ENCODE results near the gene WTIP. TPM values are rescaled to one million over a fixed set of nuclear protein-coding genes. Genes with fewer than 3 reads are reported as not detected.

The WTIP gene
- total and polyA plus RNA-seq, 2 of the 13 experiments (the other 11 are each of a cell fraction or from before 2014, with no cell fraction given) = 15.0 to 18.1 TPM

GRCh38 chr19:34502582-34503411, 21.2 kb downstream of the WTIP start (continued):
- no peak for TF ChIP-seq NFATC3 (CRISPR knock-in tag; IDR thresholded peaks at IDR 0.05)
- TF ChIP-seq DMTF1 (CRISPR knock-in tag; IDR thresholded peaks at IDR 0.05) = no peak
- peak; percentile 70 for TF ChIP-seq FOSL2 (CRISPR knock-in tag; IDR thresholded peaks at IDR 0.05)
- no peak for TF ChIP-seq ZNF652 (CRISPR knock-in tag; IDR thresholded peaks at IDR 0.05; ENCODE audit: borderline replicate concordance, low read depth)

- peak; percentile 56 for ATAC-seq
- TF ChIP-seq ZNF350 (CRISPR knock-in tag; IDR thresholded peaks at IDR 0.05; ENCODE audit: borderline replicate concordance, low read depth) (peak; percentile 63; the same call in 1 of the 2 replicates), ZNF224 (CRISPR knock-in tag; IDR thresholded peaks at IDR 0.05) (no peak), ZNF329 (CRISPR knock-in tag; IDR thresholded peaks at IDR 0.05; ENCODE audit: low read depth) (no peak), THAP11 (CRISPR knock-in tag; IDR thresholded peaks at IDR 0.05) (peak; percentile 33; the same call in 1 of the 2 replicates), ZNF546 (CRISPR knock-in tag; conservative IDR thresholded peaks at IDR 0.05) (no peak), RELA (CRISPR knock-in tag; IDR thresholded peaks at IDR 0.05) (no peak), ZNF335 (CRISPR knock-in tag; IDR thresholded peaks at IDR 0.05) (no peak), TFDP2 (CRISPR knock-in tag; IDR thresholded peaks at IDR 0.05) (no peak), ZNF747 (CRISPR knock-in tag; IDR thresholded peaks at IDR 0.05; ENCODE audit: borderline replicate concordance) (no peak), CHD4 (IDR thresholded peaks at IDR 0.05; ENCODE audit: borderline replicate concordance, low read length) (no peak), HHEX (CRISPR knock-in tag; IDR thresholded peaks at IDR 0.05) (no peak), GFI1 (CRISPR knock-in tag; IDR thresholded peaks at IDR 0.05; ENCODE audit: borderline replicate concordance) (no peak), MTF2 (CRISPR knock-in tag; IDR thresholded peaks at IDR 0.05; ENCODE audit: borderline replicate concordance) (no peak)
Measured at GRCh38 chr19:34503531-34504272, 22.1 kb downstream of the WTIP start.

More at GRCh38 chr19:34503531-34504272, 22.1 kb downstream of the WTIP start:
- Histone ChIP-seq H3K9me3 (ENCODE audit: low read length) (no peaks in the 10 kb centered on the region), H3K4me1 (ENCODE audit: insufficient read depth, low read length) (peaks cover 24% of the 10 kb centered on the region), H3K27me3 (ENCODE audit: control insufficient read depth in 1 of 2, insufficient read depth in 2 of 2, low read length in 2 of 2) (peaks cover 0 to 2% of the 10 kb centered on the region in 2 experiments; a peak in 1 of 5 replicates), H2AFZ (ENCODE audit: low read length) (no peak overlapping the region), H4K20me1 (ENCODE audit: insufficient read depth, low read length) (no peaks in the 10 kb centered on the region), H3K36me3 (replicated peaks in 1 of 2; ENCODE audit: control insufficient read depth in 1 of 2, insufficient read depth in 2 of 2, low read length in 2 of 2) (0 out of 5 replicates have a peak, but pooled peaks cover 0 to 1% of the 10 kb centered on the region in 2 experiments), H3K4me2 (ENCODE audit: low read depth, low read length) (peak overlapping the region; percentile 37; the same call in 1 of the 2 replicates), H3K4me3 (replicated peaks in 1 of 3; ENCODE audit: insufficient read depth in 1 of 3, low read depth in 2 of 3, low read length in 3 of 3) (peak overlapping the region in 1 of 3 experiments; percentile 6; a peak in 1 of 6 replicates), H3K79me2 (ENCODE audit: insufficient read depth, low read length) (no peaks in the 10 kb centered on the region), H3K27ac (ENCODE audit: extremely low read length, insufficient read depth, low read length) (no peak overlapping the region), H3K9ac (ENCODE audit: insufficient read depth, low read depth, low read length) (0 out of 2 replicates have a peak overlapping the region, but pooled peaks have one; percentile 3)
- FAIRE-seq = no peak
- DNase-seq (ENCODE audit: low spot score) = no peak
- in situ Hi-C loops (cut with HindIII; ENCODE audit: extremely low pct_ligation_motif_present, low pct_unique_long_range_greater_than_20kb) (loop anchor here (10.0 kb wide), 1 partner anchor 211 kb away; no protein-coding TSS in a partner anchor), intact Hi-C loops (cut with micrococcal nuclease; ENCODE audit: unreplicated experiment) (no loop called here)
- ChIA-PET POLR2A (no interaction called here), CTCF (ENCODE audit: low intra/inter-chr PET ratio, low total read pairs) (interaction anchor here (3.9 kb wide), 1 partner anchor 209 kb away, joined by 42 read pairs; no protein-coding TSS in a partner anchor)
- WGBS (ENCODE audit: low lambda C conversion rate) = 29% methylated on average over 10 of the region's 16 CpGs
- no TSS peak for BruUV-seq (replicated peaks)
